ENCODE results near the gene FAM240B.

Gene FAM240B

GRCh38 chr9:38697776-38698300, 22.1 kb downstream of the FAM240B start:
- no peak for DNase-seq

- DNase-seq, result no peak
Measured at GRCh38 chr9:38696999-38697398, 22.9 kb downstream of the FAM240B start.

DNA sequence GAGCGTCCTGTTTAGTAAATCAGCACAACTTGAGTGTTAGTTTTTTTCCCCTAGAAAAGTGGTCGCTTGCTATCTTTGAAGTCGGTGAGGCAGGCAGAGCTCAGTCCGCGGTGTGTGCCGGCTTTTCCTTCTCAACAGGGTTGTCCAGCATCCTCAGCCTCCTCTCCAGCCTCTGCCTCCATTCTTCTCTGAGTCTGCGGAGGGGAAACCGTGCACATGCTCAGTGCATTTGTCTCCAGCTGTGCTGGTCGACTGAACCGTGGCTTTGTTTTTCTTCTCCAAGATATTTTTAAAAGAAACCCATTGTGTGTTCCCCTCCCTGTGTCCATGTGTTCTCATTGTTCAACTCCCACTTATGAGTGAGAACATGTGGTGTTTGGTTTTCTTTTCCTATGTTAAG, 25.3 kb downstream of the FAM240B start:
- DNase-seq, result no peak

GRCh38 chr9:38692707-38693106, 27.2 kb downstream of the FAM240B start:
- DNase-seq, result no peak

DNA sequence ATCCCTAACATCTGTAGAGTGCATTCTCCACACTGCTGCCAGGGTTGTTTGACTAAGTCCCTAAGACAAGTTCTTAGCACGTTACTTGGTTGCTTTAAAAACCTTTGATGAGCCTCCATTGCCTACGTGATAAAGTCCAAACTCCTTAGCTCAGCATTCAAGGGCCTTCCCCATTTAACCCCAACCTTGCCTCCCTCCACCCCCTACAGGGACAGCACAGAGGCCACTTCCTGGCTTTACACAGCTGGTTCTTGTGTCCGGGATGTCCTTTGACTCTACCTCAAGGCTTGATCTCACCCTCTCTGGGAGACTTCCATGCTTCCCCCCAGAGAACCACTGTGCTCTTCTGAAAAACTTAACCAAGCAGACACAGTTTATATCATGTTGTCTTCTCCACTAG, 29.4 kb downstream of the FAM240B start:
- DNase-seq, result no peak

DNA sequence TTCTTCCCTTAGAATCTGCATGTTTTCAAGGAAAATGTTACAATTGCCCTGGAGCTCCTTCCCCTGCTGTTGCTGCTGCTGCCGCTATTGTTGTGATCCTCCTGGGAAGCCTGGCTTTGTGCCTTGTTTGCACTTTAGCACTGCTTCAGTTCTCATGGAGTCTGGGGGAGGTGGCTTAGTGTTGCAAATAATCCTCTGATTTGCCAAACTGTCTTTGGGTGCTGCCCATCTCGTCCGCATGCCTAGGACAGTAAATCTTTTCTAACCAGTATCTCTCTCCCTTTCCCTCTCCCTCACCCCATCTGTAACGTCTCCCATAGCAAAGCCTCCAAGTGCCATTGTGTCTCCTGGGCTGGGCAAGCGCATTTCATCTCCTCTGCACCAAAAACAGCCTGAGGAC, 30.3 kb downstream of the FAM240B start:
- DNase-seq, result no peak

- no peak for DNase-seq
Measured at GRCh38 chr9:38687992-38688391, 31.9 kb downstream of the FAM240B start.

GRCh38 chr9:38687389-38687842, 32.5 kb downstream of the FAM240B start:
- peak; percentile 27 for DNase-seq

DNA sequence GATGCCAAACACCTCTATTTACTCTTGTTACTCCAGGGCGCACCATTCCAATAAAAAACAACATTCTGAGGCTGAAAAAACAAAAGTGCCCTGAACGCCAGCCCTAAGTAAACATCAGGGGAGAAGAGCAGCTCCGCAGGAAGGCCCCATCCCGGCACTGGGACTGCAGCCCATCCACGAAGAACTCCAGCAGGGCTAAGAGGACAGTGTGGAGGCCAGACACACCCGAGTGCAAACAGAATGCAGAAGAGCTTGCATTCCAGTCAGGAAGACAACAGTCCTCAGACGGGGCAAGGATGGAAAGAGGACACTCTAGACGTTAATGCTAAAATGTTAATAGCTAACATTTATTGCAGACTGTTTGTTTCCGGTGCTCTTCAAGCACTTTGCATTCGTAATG, 33.0 kb downstream of the FAM240B start:
- DNase-seq, result no peak

- no peak for DNase-seq
Measured at GRCh38 chr9:38685535-38685934, 34.4 kb downstream of the FAM240B start.

DNA sequence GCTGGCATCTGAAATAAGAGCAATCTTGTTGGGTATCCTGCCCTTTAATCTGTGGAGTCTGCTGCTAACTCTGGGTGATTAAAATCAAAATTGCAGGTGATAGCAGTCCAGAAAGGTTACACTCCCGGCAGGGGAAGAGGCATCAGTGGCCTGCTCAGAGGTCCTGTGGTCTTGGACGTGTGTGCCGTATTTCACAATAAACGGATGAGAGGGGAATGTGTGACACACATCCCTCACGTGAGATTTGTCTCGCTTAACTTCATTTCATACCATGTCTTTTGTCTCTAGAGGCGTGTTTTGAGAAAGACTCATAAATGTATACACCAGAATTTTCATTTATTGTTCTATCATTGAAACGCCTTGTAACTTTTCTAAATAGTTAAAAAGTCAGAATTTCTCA, 36.6 kb downstream of the FAM240B start:
- no peak for DNase-seq

GRCh38 chr9:38682713-38683112, 37.2 kb downstream of the FAM240B start:
- no peak for DNase-seq

- DNase-seq, result no peak
Measured at GRCh38 chr9:38681747-38682227, 38.1 kb downstream of the FAM240B start.

- DNase-seq, result no peak
Measured at GRCh38 chr9:38680837-38681445, 39.0 kb downstream of the FAM240B start.

DNA sequence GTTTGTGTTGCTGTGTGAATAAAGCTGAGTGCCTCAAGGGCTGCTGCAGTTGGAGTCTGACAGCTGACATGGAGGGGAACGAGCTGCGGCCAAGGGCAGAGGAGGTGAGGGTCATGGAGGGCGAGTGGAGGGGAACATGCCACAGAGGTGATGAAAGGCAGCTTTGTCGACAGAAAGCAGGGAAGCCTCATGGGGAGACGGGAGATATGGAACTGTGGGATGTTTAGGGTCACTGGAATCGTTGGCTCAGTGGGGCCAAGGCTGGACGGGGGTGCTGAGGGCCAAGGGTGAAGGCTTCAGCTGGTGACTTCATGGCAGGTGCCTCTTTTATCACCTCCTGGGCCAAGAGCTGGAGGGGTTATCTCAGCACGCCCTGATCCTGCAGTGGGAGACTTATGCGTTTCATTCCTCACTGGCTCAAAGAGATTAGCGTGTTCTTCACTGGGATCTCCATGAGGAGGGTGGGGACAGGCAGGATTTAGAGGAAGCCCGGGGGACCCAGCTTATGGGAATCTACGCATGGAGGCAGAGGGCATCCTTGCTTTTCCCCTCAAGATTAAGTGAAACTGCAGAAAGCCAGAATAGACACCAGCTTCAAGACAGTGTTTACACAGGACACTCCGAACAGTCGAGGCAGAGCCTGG, 42.2 kb downstream of the FAM240B start:
- DNase-seq, result no peak

GRCh38 chr9:38675831-38676230, 44.1 kb downstream of the FAM240B start:
- no peak for DNase-seq

GRCh38 chr9:38675211-38675610, 44.7 kb downstream of the FAM240B start:
- no peak for DNase-seq

GRCh38 chr9:38673399-38674193, 46.3 kb downstream of the FAM240B start:
- no peak for DNase-seq

DNA sequence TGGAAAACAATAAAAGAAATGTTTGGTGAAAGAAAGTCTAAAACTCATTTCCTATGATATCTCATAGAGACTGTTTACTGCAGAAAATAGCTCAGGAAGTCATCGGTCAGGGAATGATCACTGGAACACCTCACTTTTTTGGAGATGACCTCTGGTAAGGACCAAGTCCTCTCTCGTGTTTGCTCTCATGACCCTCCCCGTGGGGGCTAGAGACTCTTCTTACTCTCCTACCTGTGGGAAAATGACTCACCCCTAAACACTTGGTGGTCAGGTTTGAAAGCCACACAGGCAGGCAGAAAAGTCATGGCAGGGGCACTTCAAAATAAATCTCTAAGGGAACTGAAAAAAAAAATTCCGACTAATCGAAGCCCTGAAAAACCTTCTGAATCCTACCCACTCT, 48.2 kb downstream of the FAM240B start:
- DNase-seq, result no peak

GRCh38 chr9:38671372-38671731, 48.6 kb downstream of the FAM240B start:
- no peak for DNase-seq

- DNase-seq, result no peak
Measured at GRCh38 chr9:38670542-38671371, 49.2 kb downstream of the FAM240B start.

GRCh38 chr9:38668791-38669466, 51.0 kb downstream of the FAM240B start:
- DNase-seq, result no peak
